D721Med (cell line): Measurements from ENCODE around the gene CACNA1B.

ENCODE experiments used
- DNase-seq: peaks from one replicate; pipeline ENCODE4 v3.0.0; 2011; ENCODE audit warnings: low spot score; ENCODE audit not compliant: insufficient read length
- FAIRE-seq: peaks from 2 replicates; lab custom pipeline; 2011; peaks lifted over from hg19 to GRCh38; lab: Jason Lieb, UNC
- TF ChIP-seq, protein P1 (sequence below): IDR thresholded peaks from 2 replicates; pipeline ENCODE4 v1.5.1; 2012; ENCODE audit warnings: mild to moderate bottlenecking, control low read depth; ENCODE audit not compliant: insufficient read depth; ENCODE audit errors: missing control alignments

Gene CACNA1B

DNA sequence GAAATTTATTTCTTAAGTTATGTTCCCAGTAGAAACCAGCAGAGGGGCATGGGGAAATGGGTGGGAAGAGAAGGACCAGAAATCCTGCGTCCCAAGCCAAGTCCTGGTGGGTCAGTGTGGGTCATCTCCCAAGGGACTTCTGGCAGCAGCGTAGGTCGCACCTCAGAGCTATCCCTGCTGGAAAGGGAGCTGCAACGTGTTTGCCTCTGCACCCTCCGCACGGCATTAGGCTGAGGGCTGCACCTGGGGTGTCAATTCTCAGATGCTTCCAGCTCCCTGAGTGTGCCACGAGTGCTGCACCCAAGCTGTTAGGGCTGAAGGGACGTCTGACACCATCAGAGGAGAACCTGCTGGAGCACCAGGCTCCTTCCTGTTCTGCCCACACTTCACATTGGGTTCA lies 182.8 kb downstream of the CACNA1B start:
- TF ChIP-seq, protein P1, sequence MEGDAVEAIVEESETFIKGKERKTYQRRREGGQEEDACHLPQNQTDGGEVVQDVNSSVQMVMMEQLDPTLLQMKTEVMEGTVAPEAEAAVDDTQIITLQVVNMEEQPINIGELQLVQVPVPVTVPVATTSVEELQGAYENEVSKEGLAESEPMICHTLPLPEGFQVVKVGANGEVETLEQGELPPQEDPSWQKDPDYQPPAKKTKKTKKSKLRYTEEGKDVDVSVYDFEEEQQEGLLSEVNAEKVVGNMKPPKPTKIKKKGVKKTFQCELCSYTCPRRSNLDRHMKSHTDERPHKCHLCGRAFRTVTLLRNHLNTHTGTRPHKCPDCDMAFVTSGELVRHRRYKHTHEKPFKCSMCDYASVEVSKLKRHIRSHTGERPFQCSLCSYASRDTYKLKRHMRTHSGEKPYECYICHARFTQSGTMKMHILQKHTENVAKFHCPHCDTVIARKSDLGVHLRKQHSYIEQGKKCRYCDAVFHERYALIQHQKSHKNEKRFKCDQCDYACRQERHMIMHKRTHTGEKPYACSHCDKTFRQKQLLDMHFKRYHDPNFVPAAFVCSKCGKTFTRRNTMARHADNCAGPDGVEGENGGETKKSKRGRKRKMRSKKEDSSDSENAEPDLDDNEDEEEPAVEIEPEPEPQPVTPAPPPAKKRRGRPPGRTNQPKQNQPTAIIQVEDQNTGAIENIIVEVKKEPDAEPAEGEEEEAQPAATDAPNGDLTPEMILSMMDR = no peak
- DNase-seq (no peak), FAIRE-seq (no peak)

DNA sequence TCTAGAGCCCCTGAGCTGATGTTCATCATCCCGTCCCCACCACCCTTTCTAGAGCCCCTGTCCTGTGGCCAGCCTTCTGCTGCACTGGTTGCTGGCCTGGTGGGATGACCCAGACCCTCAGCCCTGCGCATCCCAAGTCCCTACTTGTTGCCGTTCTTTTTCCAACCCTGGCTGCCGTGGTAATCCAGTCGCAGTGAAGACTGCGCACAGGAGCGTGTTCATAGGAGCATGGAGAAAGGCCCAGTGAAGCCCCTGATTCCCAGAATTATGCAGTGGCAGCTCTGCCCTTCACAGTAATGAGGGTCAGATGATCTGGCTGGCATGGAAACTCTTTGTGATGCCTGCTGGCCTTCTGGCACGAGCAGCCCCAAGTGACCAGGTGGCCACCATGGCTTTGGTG lies 183.3 kb downstream of the CACNA1B start:
- DNase-seq = no peak
- TF ChIP-seq, protein P1 = no peak
- no peak for FAIRE-seq

DNA sequence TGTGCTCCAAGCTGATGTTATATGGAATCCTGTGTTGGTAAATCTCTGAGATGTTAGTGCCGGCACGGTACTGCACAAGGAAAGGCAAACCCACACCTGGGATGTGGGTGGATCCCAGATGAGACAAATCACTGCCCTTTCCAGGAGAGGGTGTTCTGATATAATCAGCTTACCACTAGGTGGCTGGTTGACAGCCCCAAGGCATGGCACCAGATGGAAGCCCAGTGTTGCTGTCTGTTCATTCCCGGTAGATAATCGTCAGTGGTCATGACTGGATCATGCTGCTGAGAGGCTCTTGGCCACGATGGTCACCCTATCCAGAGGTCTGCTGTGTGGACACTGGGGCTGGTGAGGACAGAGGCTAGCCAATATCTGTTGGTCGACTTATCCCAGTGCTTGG lies 184.0 kb downstream of the CACNA1B start:
- FAIRE-seq = no peak
- TF ChIP-seq, protein P1 = no peak
- no peak for DNase-seq

DNA sequence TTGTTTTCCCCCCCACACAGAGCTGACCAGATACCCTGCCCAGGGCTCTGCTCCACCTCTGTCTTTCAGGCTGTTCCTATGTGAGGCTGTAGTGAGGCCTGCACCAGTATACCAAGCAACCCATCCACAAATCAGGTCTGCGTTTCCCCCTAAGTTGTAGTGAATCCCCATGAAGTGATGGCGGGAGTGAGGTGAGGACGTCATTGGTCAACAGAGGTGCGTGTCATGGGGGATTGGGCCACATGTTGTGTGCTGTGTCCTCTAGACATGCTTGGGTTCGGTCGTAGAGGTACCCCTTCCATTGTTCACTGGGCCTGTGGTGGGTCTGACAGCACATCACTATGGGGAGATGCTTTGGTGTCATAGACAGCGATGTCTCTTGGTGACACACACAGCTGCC lies 184.6 kb downstream of the CACNA1B start:
- TF ChIP-seq, protein P1 = no peak
- DNase-seq (no peak), FAIRE-seq (no peak)

DNA sequence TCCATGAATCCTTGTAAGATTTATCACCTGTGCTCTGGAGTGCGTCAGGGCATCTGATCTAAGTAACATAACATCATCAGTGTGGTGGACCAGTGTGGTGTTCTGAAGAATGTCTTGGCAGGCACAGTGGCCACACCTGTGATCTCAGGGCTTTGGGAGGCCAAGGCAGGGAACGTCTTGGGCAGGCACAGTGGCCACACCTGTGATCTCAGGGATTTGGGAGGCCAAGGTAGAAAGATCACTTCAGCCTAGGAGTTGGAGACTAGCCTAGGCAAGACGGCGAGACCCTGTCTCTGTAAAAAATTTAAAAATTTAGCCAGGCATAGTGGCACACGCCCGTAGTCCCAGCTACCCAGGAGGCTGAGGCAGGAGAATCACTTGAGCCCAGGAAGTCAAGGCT lies 185.5 kb downstream of the CACNA1B start:
- FAIRE-seq (no peak), DNase-seq (no peak)
- TF ChIP-seq, protein P1 = no peak

DNA sequence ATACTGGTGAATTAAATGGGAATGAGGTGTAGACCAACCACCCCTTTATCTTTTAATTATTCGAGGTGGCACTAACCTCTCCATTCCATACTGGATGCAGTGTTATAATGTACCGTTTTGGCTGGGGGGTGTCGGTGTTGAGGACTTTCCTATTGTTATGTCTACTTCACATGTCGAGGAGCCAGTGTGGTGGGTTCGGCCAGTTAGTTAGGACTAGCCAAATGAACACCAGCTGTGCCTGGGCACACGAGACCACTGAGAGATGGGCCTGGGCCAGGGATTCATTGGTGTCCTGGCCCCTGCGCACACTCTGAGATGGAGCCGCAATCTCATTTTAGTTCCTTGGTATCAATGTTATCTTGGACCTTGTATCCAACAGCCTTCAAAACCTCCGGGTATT lies 186.2 kb downstream of the CACNA1B start:
- DNase-seq (no peak), FAIRE-seq (no peak)
- TF ChIP-seq, protein P1 = no peak

DNA sequence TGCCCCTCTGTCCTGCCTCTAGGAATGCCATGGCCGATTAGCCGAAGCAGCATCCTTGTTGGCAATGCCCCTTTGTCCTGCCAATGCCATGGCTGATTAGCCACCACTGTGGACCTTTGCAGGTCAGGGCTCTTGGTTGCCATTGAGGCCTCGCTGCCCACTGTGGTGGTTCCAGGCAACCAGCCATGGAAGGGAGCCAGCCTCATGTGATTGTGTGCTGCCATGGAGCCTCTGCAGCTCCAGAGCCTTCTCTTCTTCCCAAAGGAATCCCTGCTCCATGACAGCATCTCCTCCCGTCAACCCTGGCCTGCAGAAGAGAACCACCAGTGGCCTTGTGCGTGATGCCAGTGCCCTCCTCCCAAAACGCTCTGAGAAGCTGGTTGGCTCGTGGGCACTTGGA lies 187.0 kb downstream of the CACNA1B start:
- no peak for DNase-seq
- TF ChIP-seq, protein P1 = no peak
- no peak for FAIRE-seq
